GM23248 (cell line): ENCODE results near the gene GSDMA.

ENCODE experiments used
- EZH2 ChIP-seq: fragments of 200-600 bp; sonication (generic); IDR thresholded peaks from 2 replicates; pipeline ENCODE4 v1.6.1; 2018; ENCODE audit warnings: antibody characterized with exemption, mild to moderate bottlenecking; ENCODE audit not compliant: insufficient read depth, poor library complexity, severe bottlenecking
- EZH2phosphoT487 ChIP-seq: fragments of 200-600 bp; sonication (generic); IDR thresholded peaks from 2 replicates; pipeline ENCODE4 v1.6.1; 2018; ENCODE audit warnings: antibody characterized with exemption, moderate library complexity, mild to moderate bottlenecking, low read depth; ENCODE audit not compliant: insufficient read depth

- TF ChIP-seq EZH2phosphoT487 (no peak), EZH2 (no peak)
Observed at GRCh38 chr17:40025991-40026815, 63.4 kb downstream of the GSDMA start.
